ENCODE data around the gene SUN5. TPM values are rescaled to one million over a fixed set of nuclear protein-coding genes. Genes with fewer than 3 reads are reported as not detected.

Gene SUN5
- total and polyA plus RNA-seq, 2 donors (not counting 3 experiments of a cell fraction or from before 2014, with no cell fraction given) = not detected

DNA sequence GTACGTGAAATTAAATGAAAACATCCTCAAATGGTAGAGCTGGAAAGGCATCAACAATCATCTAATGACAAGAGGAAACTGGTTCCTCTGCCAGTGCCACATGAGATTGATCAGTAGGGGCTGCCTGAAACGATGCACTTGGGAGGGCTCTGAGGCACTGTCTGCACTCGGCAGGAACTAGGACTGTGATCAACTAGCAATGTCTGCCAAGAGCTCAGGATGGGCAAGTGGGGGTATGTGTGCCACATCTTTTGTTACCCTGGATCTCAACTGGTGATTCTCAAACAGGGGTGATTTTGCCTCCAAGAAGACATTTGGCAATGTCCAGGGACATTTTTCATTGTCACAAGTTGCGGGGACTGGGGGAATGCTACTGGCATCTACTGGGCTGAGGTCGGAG, 29.1 kb upstream of the SUN5 start:
- Histone ChIP-seq H3K9me1 (replicated peaks; ENCODE audit: control insufficient read depth, extremely low read depth, insufficient read depth, low read length) (no peaks in the 10 kb centered on the region), H3K4me3 (replicated peaks in 1 of 3; ENCODE audit: insufficient read depth in 1 of 3, low read depth in 1 of 3, low read length in 3 of 3) (no peak overlapping the region), H3K4me1 (ENCODE audit: control insufficient read depth, extremely low read depth, insufficient read depth, low read length) (no peaks in the 10 kb centered on the region), H3K27ac (ENCODE audit: insufficient read depth, low read depth, low read length) (no peak overlapping the region), H3K36me3 (ENCODE audit: control insufficient read depth in 2 of 2, extremely low read depth in 1 of 2, insufficient read depth in 2 of 2, low read length in 2 of 2) (no peaks in the 10 kb centered on the region), H3K27me3 (ENCODE audit: control insufficient read depth in 2 of 2, insufficient read depth in 2 of 2, low read length in 2 of 2) (no peaks in the 10 kb centered on the region), H3K9ac (replicated peaks; ENCODE audit: extremely low read depth, insufficient read depth, low read length) (no peak overlapping the region), H2AFZ (ENCODE audit: low read depth, low read length) (no peak overlapping the region), H4K20me1 (replicated peaks; ENCODE audit: control insufficient read depth, extremely low read depth, insufficient read depth, low read length) (no peaks in the 10 kb centered on the region), H3K9me3 (replicated peaks; ENCODE audit: control insufficient read depth, insufficient read depth, low read length) (no peaks in the 10 kb centered on the region), H3K79me2 (ENCODE audit: control insufficient read depth, insufficient read depth, low read length) (no peaks in the 10 kb centered on the region), H3K4me2 (ENCODE audit: insufficient read depth, low read length) (no peak overlapping the region)
- no peak for DNase-seq (ENCODE audit: low read depth, low spot score)
- intact Hi-C loops (cut with micrococcal nuclease) (no loop called here), dilution Hi-C loops (cut with MboI; ENCODE audit: extremely low pct_ligation_motif_present, low sequenced_read_pairs) (no loop called here)
- ChIA-PET POLR2A (no interaction called here), CTCF (no interaction called here)
- no peak for TF ChIP-seq GATA2 (IDR thresholded peaks at IDR 0.05; ENCODE audit: insufficient read depth, insufficient read length, low read depth, low read length)
- TF ChIP-seq EZH2 (IDR thresholded peaks at IDR 0.05; ENCODE audit: borderline replicate concordance, low read depth, low read length, severe bottlenecking) = no peak
- no TSS peak for BruUV-seq (replicated peaks)
- FAIRE-seq = no peak

DNA sequence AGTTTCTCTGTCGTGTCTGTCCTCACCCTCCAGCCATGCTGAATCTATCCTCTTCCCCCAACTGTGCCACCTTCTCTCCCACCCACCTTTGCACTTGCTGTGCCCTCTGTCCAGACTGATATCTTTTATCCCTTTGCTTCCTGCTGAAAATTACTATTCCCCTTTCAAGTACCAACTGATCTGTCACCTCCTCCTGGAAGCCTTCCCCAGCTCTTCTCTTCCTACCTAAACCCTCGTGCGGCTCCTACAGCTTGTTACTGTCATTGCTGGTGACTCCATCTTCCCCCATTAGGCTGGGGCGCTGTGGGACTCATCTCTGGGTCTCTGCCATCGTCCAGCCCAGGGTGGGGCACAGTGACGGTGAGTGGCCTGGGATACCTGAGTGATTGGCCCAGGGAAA, 28.3 kb upstream of the SUN5 start:
- POLR2A ChIA-PET = no interaction called here
- Histone ChIP-seq H3K4me3 (replicated peaks in 1 of 3; ENCODE audit: insufficient read depth in 1 of 3, low read depth in 1 of 3, low read length in 3 of 3) (no peak overlapping the region), H3K4me1 (ENCODE audit: control insufficient read depth, extremely low read depth, insufficient read depth, low read length) (no peaks in the 10 kb centered on the region), H3K4me2 (ENCODE audit: insufficient read depth, low read length) (no peak overlapping the region), H3K27me3 (ENCODE audit: control insufficient read depth in 2 of 2, insufficient read depth in 2 of 2, low read length in 2 of 2) (no peaks in the 10 kb centered on the region), H4K20me1 (replicated peaks; ENCODE audit: control insufficient read depth, extremely low read depth, insufficient read depth, low read length) (no peaks in the 10 kb centered on the region), H3K27ac (ENCODE audit: insufficient read depth, low read depth, low read length) (no peak overlapping the region), H3K79me2 (ENCODE audit: control insufficient read depth, insufficient read depth, low read length) (no peaks in the 10 kb centered on the region), H2AFZ (ENCODE audit: low read depth, low read length) (no peak overlapping the region), H3K9me1 (replicated peaks; ENCODE audit: control insufficient read depth, extremely low read depth, insufficient read depth, low read length) (no peaks in the 10 kb centered on the region), H3K36me3 (ENCODE audit: control insufficient read depth in 2 of 2, extremely low read depth in 1 of 2, insufficient read depth in 2 of 2, low read length in 2 of 2) (no peaks in the 10 kb centered on the region), H3K9ac (replicated peaks; ENCODE audit: extremely low read depth, insufficient read depth, low read length) (no peak overlapping the region), H3K9me3 (replicated peaks; ENCODE audit: control insufficient read depth, insufficient read depth, low read length) (no peaks in the 10 kb centered on the region)
- DNase-seq (ENCODE audit: low read depth, low spot score) = no peak
- intact Hi-C loops (cut with micrococcal nuclease) = no loop called here
- no TSS peak for BruUV-seq (replicated peaks)
- dilution Hi-C loops (cut with MboI; ENCODE audit: extremely low pct_ligation_motif_present, low sequenced_read_pairs) = no loop called here
- CTCF ChIA-PET = no interaction called here
- FAIRE-seq = no peak
- no peak for TF ChIP-seq GATA2 (IDR thresholded peaks at IDR 0.05; ENCODE audit: insufficient read depth, insufficient read length, low read depth, low read length)
- TF ChIP-seq FOS (IDR thresholded peaks at IDR 0.05; ENCODE audit: borderline replicate concordance, insufficient read depth, low read length) = no peak
- TF ChIP-seq, protein P1, sequence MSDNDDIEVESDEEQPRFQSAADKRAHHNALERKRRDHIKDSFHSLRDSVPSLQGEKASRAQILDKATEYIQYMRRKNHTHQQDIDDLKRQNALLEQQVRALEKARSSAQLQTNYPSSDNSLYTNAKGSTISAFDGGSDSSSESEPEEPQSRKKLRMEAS (IDR thresholded peaks at IDR 0.05; ENCODE audit: insufficient read depth, insufficient read length) = no peak
- no peak for TF ChIP-seq POLR2AphosphoS5 (IDR thresholded peaks at IDR 0.05; ENCODE audit: insufficient read depth, low read depth, low read length)
- no peak for TF ChIP-seq JUN (IDR thresholded peaks at IDR 0.05; ENCODE audit: borderline replicate concordance, insufficient read depth, insufficient read length, low read depth)
- TF ChIP-seq, protein P2, sequence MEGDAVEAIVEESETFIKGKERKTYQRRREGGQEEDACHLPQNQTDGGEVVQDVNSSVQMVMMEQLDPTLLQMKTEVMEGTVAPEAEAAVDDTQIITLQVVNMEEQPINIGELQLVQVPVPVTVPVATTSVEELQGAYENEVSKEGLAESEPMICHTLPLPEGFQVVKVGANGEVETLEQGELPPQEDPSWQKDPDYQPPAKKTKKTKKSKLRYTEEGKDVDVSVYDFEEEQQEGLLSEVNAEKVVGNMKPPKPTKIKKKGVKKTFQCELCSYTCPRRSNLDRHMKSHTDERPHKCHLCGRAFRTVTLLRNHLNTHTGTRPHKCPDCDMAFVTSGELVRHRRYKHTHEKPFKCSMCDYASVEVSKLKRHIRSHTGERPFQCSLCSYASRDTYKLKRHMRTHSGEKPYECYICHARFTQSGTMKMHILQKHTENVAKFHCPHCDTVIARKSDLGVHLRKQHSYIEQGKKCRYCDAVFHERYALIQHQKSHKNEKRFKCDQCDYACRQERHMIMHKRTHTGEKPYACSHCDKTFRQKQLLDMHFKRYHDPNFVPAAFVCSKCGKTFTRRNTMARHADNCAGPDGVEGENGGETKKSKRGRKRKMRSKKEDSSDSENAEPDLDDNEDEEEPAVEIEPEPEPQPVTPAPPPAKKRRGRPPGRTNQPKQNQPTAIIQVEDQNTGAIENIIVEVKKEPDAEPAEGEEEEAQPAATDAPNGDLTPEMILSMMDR (IDR thresholded peaks at IDR 0.05; ENCODE audit: extremely low read depth in 1 of 2, insufficient read depth in 1 of 2, low read depth in 1 of 2, low read length in 2 of 2) = no peak
- TF ChIP-seq MYC (IDR thresholded peaks at IDR 0.05; ENCODE audit: low read depth, low read length) = no peak
- no peak for TF ChIP-seq POLR2A (IDR thresholded peaks at IDR 0.05; ENCODE audit: low read depth, low read length)
- TF ChIP-seq EZH2 (IDR thresholded peaks at IDR 0.05; ENCODE audit: borderline replicate concordance, low read depth, low read length, severe bottlenecking) = no peak
